ENCODE results near the gene ALG9. TPM values are rescaled to one million over a fixed set of nuclear protein-coding genes. Genes with fewer than 3 reads are reported as not detected.
"Not testable (repeated sequence)": the region's sequence is repeated elsewhere in the genome, so short reads cannot be mapped to it uniquely, and the experiment has no call there.

The ALG9 gene
- total RNA-seq, 1 experiment from 2014 or later = 27.8 TPM

DNA sequence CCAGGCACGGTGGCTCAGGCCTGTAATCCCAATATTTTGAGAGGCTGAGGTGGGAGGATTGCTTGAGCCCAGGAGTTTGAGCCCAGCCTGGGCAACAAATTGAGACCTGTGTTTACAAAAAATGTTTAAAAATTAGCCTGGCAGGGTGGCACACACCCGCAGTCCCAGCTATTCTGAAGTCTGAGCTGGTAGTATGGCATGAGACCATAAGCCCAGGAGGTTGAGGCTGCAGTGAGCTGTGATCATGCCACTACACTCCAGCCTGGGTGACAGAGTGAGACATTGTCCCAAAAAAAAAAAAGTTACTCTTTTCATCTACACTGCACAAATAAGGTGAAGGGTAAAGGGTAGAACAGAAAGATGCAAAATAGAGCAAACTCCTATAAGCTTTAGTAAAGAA lies 82.9 kb downstream of the ALG9 start:
- H3K4me2 ChIP-seq = no peak overlapping the region
- H2AFZ ChIP-seq = no peak overlapping the region
- H3K9me2 ChIP-seq (ENCODE audit: insufficient read depth) = no peaks in the 10 kb centered on the region
- no peak for DNase-seq
- H3K27ac ChIP-seq = no peak overlapping the region
- ChIA-PET CTCF (no interaction called here), POLR2A (ENCODE audit: unreplicated experiment) (no interaction called here)
- H3K36me3 ChIP-seq (ENCODE audit: low read depth) = 0 out of 2 replicates have a peak, but pooled peaks cover 6% of the 10 kb centered on the region
- H3K4me1 ChIP-seq (replicated peaks; ENCODE audit: insufficient read depth) = no peaks in the 10 kb centered on the region
- H3K9me3 ChIP-seq (ENCODE audit: insufficient read depth, low read depth) = no peaks in the 10 kb centered on the region
- no TSS peak for BruUV-seq (replicated peaks)
- intact Hi-C loops (cut with micrococcal nuclease; ENCODE audit: unreplicated experiment) = no loop called here
- H3K4me3 ChIP-seq = no peak overlapping the region
- no peaks in the 10 kb centered on the region for H4K20me1 ChIP-seq (ENCODE audit: insufficient read depth)
- no peak for TF ChIP-seq EZH2 (IDR thresholded peaks at IDR 0.05; ENCODE audit: low read depth)
- H3K79me2 ChIP-seq (ENCODE audit: low read depth) = no peaks in the 10 kb centered on the region
- no peaks in the 10 kb centered on the region for H3F3A ChIP-seq (ENCODE audit: insufficient read depth, low read depth)
- H3K27me3 ChIP-seq (ENCODE audit: insufficient read depth, low read depth) = no peaks in the 10 kb centered on the region

DNA sequence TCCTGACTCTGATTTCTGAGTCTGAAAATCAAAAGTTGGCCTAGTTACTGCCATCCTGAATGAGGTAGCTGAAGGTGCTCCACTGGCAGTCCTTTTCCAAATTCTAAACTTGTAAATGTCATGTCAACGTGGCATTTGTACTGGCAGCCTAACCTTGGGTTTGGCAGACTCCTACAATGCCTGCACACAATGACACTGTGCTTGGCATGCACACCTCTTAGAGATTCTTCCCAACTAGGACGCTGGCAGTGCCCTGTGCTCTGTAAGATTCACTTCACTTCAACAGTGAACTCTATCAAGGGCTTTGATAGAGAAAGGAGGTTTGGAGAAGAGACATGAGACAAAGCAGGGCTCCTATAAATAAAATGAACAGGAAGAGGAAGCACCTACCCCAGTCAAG lies 83.3 kb downstream of the ALG9 start:
- no peaks in the 10 kb centered on the region for H3K4me1 ChIP-seq (replicated peaks; ENCODE audit: insufficient read depth)
- ChIA-PET CTCF (no interaction called here), POLR2A (ENCODE audit: unreplicated experiment) (no interaction called here)
- no peak overlapping the region for H3K27ac ChIP-seq
- H3K27me3 ChIP-seq (ENCODE audit: insufficient read depth, low read depth) = no peaks in the 10 kb centered on the region
- H3K36me3 ChIP-seq (ENCODE audit: low read depth) = 0 out of 2 replicates have a peak, but pooled peaks cover 6% of the 10 kb centered on the region
- H3K9me2 ChIP-seq (ENCODE audit: insufficient read depth) = no peaks in the 10 kb centered on the region
- no peak overlapping the region for H2AFZ ChIP-seq
- H3F3A ChIP-seq (ENCODE audit: insufficient read depth, low read depth) = no peaks in the 10 kb centered on the region
- DNase-seq = no peak
- intact Hi-C loops (cut with micrococcal nuclease; ENCODE audit: unreplicated experiment) = no loop called here
- no peak overlapping the region for H3K4me2 ChIP-seq
- H4K20me1 ChIP-seq (ENCODE audit: insufficient read depth) = no peaks in the 10 kb centered on the region
- no peak overlapping the region for H3K4me3 ChIP-seq
- no peaks in the 10 kb centered on the region for H3K79me2 ChIP-seq (ENCODE audit: low read depth)
- TF ChIP-seq, protein P1, sequence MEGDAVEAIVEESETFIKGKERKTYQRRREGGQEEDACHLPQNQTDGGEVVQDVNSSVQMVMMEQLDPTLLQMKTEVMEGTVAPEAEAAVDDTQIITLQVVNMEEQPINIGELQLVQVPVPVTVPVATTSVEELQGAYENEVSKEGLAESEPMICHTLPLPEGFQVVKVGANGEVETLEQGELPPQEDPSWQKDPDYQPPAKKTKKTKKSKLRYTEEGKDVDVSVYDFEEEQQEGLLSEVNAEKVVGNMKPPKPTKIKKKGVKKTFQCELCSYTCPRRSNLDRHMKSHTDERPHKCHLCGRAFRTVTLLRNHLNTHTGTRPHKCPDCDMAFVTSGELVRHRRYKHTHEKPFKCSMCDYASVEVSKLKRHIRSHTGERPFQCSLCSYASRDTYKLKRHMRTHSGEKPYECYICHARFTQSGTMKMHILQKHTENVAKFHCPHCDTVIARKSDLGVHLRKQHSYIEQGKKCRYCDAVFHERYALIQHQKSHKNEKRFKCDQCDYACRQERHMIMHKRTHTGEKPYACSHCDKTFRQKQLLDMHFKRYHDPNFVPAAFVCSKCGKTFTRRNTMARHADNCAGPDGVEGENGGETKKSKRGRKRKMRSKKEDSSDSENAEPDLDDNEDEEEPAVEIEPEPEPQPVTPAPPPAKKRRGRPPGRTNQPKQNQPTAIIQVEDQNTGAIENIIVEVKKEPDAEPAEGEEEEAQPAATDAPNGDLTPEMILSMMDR (conservative IDR thresholded peaks at IDR 0.05) = no peak
- no peaks in the 10 kb centered on the region for H3K9me3 ChIP-seq (ENCODE audit: insufficient read depth, low read depth)
- no TSS peak for BruUV-seq (replicated peaks)

DNA sequence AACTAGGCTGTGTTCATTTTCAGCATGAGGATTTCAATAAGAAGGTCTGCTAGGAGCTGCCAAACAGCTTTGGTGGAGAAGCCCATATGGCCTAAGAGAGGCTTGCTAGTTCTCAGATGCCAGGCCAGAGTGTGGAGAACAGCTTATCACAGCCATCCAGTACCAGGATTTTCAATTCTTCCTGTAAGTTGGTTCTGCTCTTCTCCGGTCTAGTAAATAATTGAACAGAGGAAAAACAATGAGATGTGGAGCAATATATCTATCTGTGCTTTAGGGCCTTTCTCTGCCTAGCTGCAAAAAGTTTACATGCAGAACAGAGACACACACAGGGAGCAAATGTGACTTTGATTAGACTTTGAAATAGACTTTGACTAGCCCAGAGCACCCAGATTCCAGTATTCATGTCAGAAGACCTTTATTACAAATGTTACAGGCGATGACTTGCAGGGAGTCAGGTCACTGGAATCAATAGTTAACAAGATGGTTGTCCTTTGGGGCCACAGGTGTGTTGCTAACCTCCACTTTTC lies 85.4 kb downstream of the ALG9 start:
- CTCF ChIA-PET = no interaction called here
- no peaks in the 10 kb centered on the region for H3F3A ChIP-seq (ENCODE audit: insufficient read depth, low read depth)
- H3K4me1 ChIP-seq (replicated peaks; ENCODE audit: insufficient read depth) = no peaks in the 10 kb centered on the region
- intact Hi-C loops (cut with micrococcal nuclease; ENCODE audit: unreplicated experiment) = no loop called here
- no peak overlapping the region for H2AFZ ChIP-seq
- no peaks in the 10 kb centered on the region for H4K20me1 ChIP-seq (ENCODE audit: insufficient read depth)
- DNase-seq = no peak
- no peak overlapping the region for H3K27ac ChIP-seq
- H3K27me3 ChIP-seq (ENCODE audit: insufficient read depth, low read depth) = no peaks in the 10 kb centered on the region
- H3K9me3 ChIP-seq (ENCODE audit: insufficient read depth, low read depth) = no peaks in the 10 kb centered on the region
- POLR2A ChIA-PET (ENCODE audit: unreplicated experiment) = no interaction called here
- no peak overlapping the region for H3K4me2 ChIP-seq
- H3K4me3 ChIP-seq = no peak overlapping the region
- H3K36me3 ChIP-seq (ENCODE audit: low read depth) = 0 out of 2 replicates have a peak, but pooled peaks cover 6% of the 10 kb centered on the region
- no peaks in the 10 kb centered on the region for H3K79me2 ChIP-seq (ENCODE audit: low read depth)
- BruUV-seq (replicated peaks) = no TSS peak
- no peaks in the 10 kb centered on the region for H3K9me2 ChIP-seq (ENCODE audit: insufficient read depth)
- TF ChIP-seq, protein P1 (conservative IDR thresholded peaks at IDR 0.05) = no peak
- TF ChIP-seq EZH2 (IDR thresholded peaks at IDR 0.05; ENCODE audit: low read depth) = no peak

DNA sequence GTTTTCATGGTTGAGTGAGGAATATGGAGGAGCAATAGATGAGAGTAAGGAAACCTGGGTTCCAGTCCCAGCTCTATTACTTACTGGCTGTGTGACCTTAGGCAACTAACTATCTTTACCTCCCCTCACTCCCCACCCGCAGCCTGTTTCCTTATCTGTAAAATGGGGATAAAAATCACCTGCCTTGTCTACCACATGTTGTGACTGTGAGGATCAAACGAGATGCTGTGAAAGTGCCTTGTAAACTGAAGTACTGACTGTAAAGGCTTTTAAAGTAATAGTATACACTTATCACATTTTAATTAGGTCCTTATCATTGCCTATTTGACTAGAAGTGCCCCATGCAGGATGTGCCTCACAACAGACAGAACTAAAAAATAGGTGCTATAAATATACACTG lies 86.3 kb downstream of the ALG9 start:
- H3K27me3 ChIP-seq (ENCODE audit: insufficient read depth, low read depth) = no peaks in the 10 kb centered on the region
- TF ChIP-seq EZH2 (IDR thresholded peaks at IDR 0.05; ENCODE audit: low read depth) = no peak
- TF ChIP-seq, protein P1 (conservative IDR thresholded peaks at IDR 0.05) = no peak
- no peaks in the 10 kb centered on the region for H3F3A ChIP-seq (ENCODE audit: insufficient read depth, low read depth)
- H3K4me2 ChIP-seq = no peak overlapping the region
- no peak overlapping the region for H3K4me3 ChIP-seq
- CTCF ChIA-PET = no interaction called here
- no peaks in the 10 kb centered on the region for H3K79me2 ChIP-seq (ENCODE audit: low read depth)
- no peaks in the 10 kb centered on the region for H4K20me1 ChIP-seq (ENCODE audit: insufficient read depth)
- no TSS peak for BruUV-seq (replicated peaks)
- no peak overlapping the region for H2AFZ ChIP-seq
- intact Hi-C loops (cut with micrococcal nuclease; ENCODE audit: unreplicated experiment) = no loop called here
- POLR2A ChIA-PET (ENCODE audit: unreplicated experiment) = no interaction called here
- H3K4me1 ChIP-seq (replicated peaks; ENCODE audit: insufficient read depth) = no peaks in the 10 kb centered on the region
- DNase-seq = no peak
- H3K9me2 ChIP-seq (ENCODE audit: insufficient read depth) = no peaks in the 10 kb centered on the region
- H3K36me3 ChIP-seq (ENCODE audit: low read depth) = 0 out of 2 replicates have a peak, but pooled peaks cover 6% of the 10 kb centered on the region
- H3K9me3 ChIP-seq (ENCODE audit: insufficient read depth, low read depth) = no peaks in the 10 kb centered on the region
- H3K27ac ChIP-seq = no peak overlapping the region

DNA sequence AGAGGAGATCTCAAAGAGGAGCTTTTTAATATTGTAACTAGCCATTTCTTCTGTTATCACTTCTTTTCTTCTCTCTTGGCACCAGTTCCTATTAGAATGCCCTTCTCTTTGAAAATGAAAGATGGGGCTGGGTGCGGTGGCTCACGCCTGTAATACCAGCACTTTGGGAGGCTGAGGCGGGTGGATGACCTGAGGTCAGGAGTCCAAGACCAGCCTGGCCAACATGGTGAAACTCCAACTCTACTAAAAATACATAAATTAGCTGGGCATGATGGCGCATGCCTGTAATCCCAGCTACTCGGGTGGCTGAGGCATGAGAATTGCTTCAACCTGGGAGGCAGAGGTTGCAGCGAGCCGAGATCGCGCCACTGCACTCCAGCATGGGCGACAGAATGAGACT lies 87.1 kb downstream of the ALG9 start:
- intact Hi-C loops (cut with micrococcal nuclease; ENCODE audit: unreplicated experiment); H4K20me1 ChIP-seq (ENCODE audit: insufficient read depth); H3K36me3 ChIP-seq (ENCODE audit: low read depth); H3K9me3 ChIP-seq (ENCODE audit: insufficient read depth, low read depth); H3K4me2 ChIP-seq; H3K27me3 ChIP-seq (ENCODE audit: insufficient read depth, low read depth); H3K4me1 ChIP-seq (replicated peaks; ENCODE audit: insufficient read depth); BruUV-seq (replicated peaks); H3K79me2 ChIP-seq (ENCODE audit: low read depth); H3F3A ChIP-seq (ENCODE audit: insufficient read depth, low read depth); POLR2A ChIA-PET (ENCODE audit: unreplicated experiment); H3K9me2 ChIP-seq (ENCODE audit: insufficient read depth); H2AFZ ChIP-seq; H3K27ac ChIP-seq; DNase-seq; H3K4me3 ChIP-seq: not testable (repeated sequence)
- CTCF ChIA-PET = interaction anchor here (0.6 kb wide), 1 partner anchor 65 kb away, joined by 7 read pairs; no protein-coding TSS in a partner anchor
